Nephron (organoid): ENCODE data around the gene DPP10.

Experiments used
- H3K27ac Mint-ChIP-seq, 3 experiments: 2 replicates each; pipeline ENCODE4 v1.8.0; 2020; ENCODE audit warnings: mixed read lengths in 3 of 3, mild to moderate bottlenecking in 2 of 3, moderate library complexity in 1 of 3
- H3K27me3 Mint-ChIP-seq: 2 replicates; pipeline ENCODE4 v1.8.0; 2021; ENCODE audit warnings: low read depth, mild to moderate bottlenecking, moderate library complexity, mixed read lengths
- H3K36me3 Mint-ChIP-seq: 2 replicates; pipeline ENCODE4 v1.8.0; 2020; ENCODE audit warnings: low read depth, mixed read lengths
- H3K4me1 Mint-ChIP-seq: 2 replicates; pipeline ENCODE4 v1.8.0; 2020; ENCODE audit warnings: mixed read lengths
- H3K4me3 Mint-ChIP-seq, 3 experiments: 2 replicates each; pipeline ENCODE4 v1.8.0; 2020; ENCODE audit warnings: mild to moderate bottlenecking in 3 of 3, mixed read lengths in 3 of 3, moderate library complexity in 2 of 3
- H3K9me3 Mint-ChIP-seq: 2 replicates; pipeline ENCODE4 v1.8.0; 2020; ENCODE audit warnings: mixed read lengths
- CTCF ChIP-seq, 3 experiments: fragments of 200-600 bp; sonication (generic); IDR thresholded peaks; one replicate each; pipeline ENCODE4 v1.5.0; 2021; ENCODE audit warnings: antibody characterized with exemption in 3 of 3; ENCODE audit not compliant: unreplicated experiment in 3 of 3

DPP10 gene

GRCh38 chr2:115825912-115826311 lies 1383.5 kb downstream of the DPP10 start:
- Mint-ChIP-seq H3K9me3 (peaks cover 3% of the 10 kb centered on the region), H3K4me3 (no peak overlapping the region), H3K36me3 (no peaks in the 10 kb centered on the region), H3K27me3 (no peaks in the 10 kb centered on the region), H3K27ac (no peak overlapping the region), H3K4me1 (no peaks in the 10 kb centered on the region)
- TF ChIP-seq CTCF (IDR thresholded peaks at IDR 0.05; ENCODE audit: unreplicated experiment in 3 of 3), result no peak

- Mint-ChIP-seq H3K9me3 (no peaks in the 10 kb centered on the region), H3K36me3 (no peaks in the 10 kb centered on the region), H3K27ac (no peak overlapping the region)
Observed at GRCh38 chr2:115833196-115833595, 1390.8 kb downstream of the DPP10 start.

GRCh38 chr2:115838539-115838938 lies 1396.1 kb downstream of the DPP10 start:
- no peaks in the 10 kb centered on the region for H3K36me3 Mint-ChIP-seq
- H3K4me3 Mint-ChIP-seq, result no peak overlapping the region
- TF ChIP-seq CTCF (IDR thresholded peaks at IDR 0.05; ENCODE audit: unreplicated experiment in 3 of 3), result no peak
- no peaks in the 10 kb centered on the region for H3K9me3 Mint-ChIP-seq
- H3K4me1 Mint-ChIP-seq, result no peaks in the 10 kb centered on the region
- no peak overlapping the region for H3K27ac Mint-ChIP-seq
- no peaks in the 10 kb centered on the region for H3K27me3 Mint-ChIP-seq

More at GRCh38 chr2:115833196-115833595, 1390.8 kb downstream of the DPP10 start:
- H3K4me1 Mint-ChIP-seq, result no peaks in the 10 kb centered on the region
- H3K27me3 Mint-ChIP-seq, result no peaks in the 10 kb centered on the region
- TF ChIP-seq CTCF (IDR thresholded peaks at IDR 0.05; ENCODE audit: unreplicated experiment in 3 of 3), result no peak
- no peak overlapping the region for H3K4me3 Mint-ChIP-seq

- Mint-ChIP-seq H3K4me1 (no peaks in the 10 kb centered on the region), H3K9me3 (no peaks in the 10 kb centered on the region), H3K27ac (no peak overlapping the region), H3K36me3 (no peaks in the 10 kb centered on the region), H3K27me3 (no peaks in the 10 kb centered on the region), H3K4me3 (no peak overlapping the region)
- TF ChIP-seq CTCF (IDR thresholded peaks at IDR 0.05; ENCODE audit: unreplicated experiment in 3 of 3), result no peak
Observed at GRCh38 chr2:115842306-115842705, 1399.9 kb downstream of the DPP10 start.

GRCh38 chr2:115848192-115848591 lies 1405.8 kb downstream of the DPP10 start:
- Mint-ChIP-seq H3K4me3 (no peak overlapping the region), H3K27me3 (no peaks in the 10 kb centered on the region), H3K36me3 (no peaks in the 10 kb centered on the region), H3K4me1 (no peaks in the 10 kb centered on the region), H3K9me3 (no peaks in the 10 kb centered on the region), H3K27ac (no peak overlapping the region)
- TF ChIP-seq CTCF (IDR thresholded peaks at IDR 0.05; ENCODE audit: unreplicated experiment in 3 of 3), result no peak

- no peak overlapping the region for H3K4me3 Mint-ChIP-seq
- no peak overlapping the region for H3K27ac Mint-ChIP-seq
- no peaks in the 10 kb centered on the region for H3K27me3 Mint-ChIP-seq
- H3K4me1 Mint-ChIP-seq, result no peaks in the 10 kb centered on the region
- no peaks in the 10 kb centered on the region for H3K36me3 Mint-ChIP-seq
- TF ChIP-seq CTCF (IDR thresholded peaks at IDR 0.05; ENCODE audit: unreplicated experiment in 3 of 3), result no peak
- H3K9me3 Mint-ChIP-seq, result no peaks in the 10 kb centered on the region
Observed at GRCh38 chr2:115867024-115867423, 1424.6 kb downstream of the DPP10 start.
